DMS 273 (cell line): ENCODE data around the gene CLPTM1L.
A peak's percentile ranks its signal among the peaks of the same experiment; 100 is the strongest.

ENCODE experiments used
- DNase-seq: peaks from one replicate; lab custom pipeline; 2025; ENCODE audit not compliant: unreplicated experiment; lab: John Stamatoyannopoulos, UW

The CLPTM1L gene

GRCh38 chr5:1317921-1318565 is 26.9 kb downstream of the CLPTM1L start:
- no peak for DNase-seq

GRCh38 chr5:1316588-1317340 is 28.1 kb downstream of the CLPTM1L start:
- peak; percentile 32 for DNase-seq

- peak; percentile 62 for DNase-seq
Measured at GRCh38 chr5:1315709-1316587, 29.0 kb downstream of the CLPTM1L start.

GRCh38 chr5:1315018-1315708 is 29.7 kb downstream of the CLPTM1L start:
- no peak for DNase-seq

- no peak for DNase-seq
Measured at GRCh38 chr5:1314564-1314982, 30.3 kb downstream of the CLPTM1L start.

GRCh38 chr5:1312993-1313833 is 31.7 kb downstream of the CLPTM1L start:
- DNase-seq = no peak

- DNase-seq = no peak
Measured at GRCh38 chr5:1312206-1312605, 32.7 kb downstream of the CLPTM1L start.

- no peak for DNase-seq
Measured at GRCh38 chr5:1311439-1312055, 33.4 kb downstream of the CLPTM1L start.

GRCh38 chr5:1310118-1310517 is 34.8 kb downstream of the CLPTM1L start:
- no peak for DNase-seq

GRCh38 chr5:1304033-1304432 is 40.9 kb downstream of the CLPTM1L start:
- DNase-seq = no peak

- DNase-seq = no peak
Measured at GRCh38 chr5:1302258-1302657, 42.6 kb downstream of the CLPTM1L start.

GRCh38 chr5:1300581-1301083 is 44.3 kb downstream of the CLPTM1L start:
- no peak for DNase-seq

GRCh38 chr5:1299961-1300360 is 44.9 kb downstream of the CLPTM1L start:
- DNase-seq = no peak

GRCh38 chr5:1299511-1299850 is 45.4 kb downstream of the CLPTM1L start:
- peak; percentile 25 for DNase-seq

GRCh38 chr5:1298723-1299510 is 46.0 kb downstream of the CLPTM1L start:
- no peak for DNase-seq

GRCh38 chr5:1298067-1298551 is 46.8 kb downstream of the CLPTM1L start:
- DNase-seq = no peak

- DNase-seq = peak; percentile 82
Measured at GRCh38 chr5:1297243-1297642, 47.7 kb downstream of the CLPTM1L start.

- DNase-seq = no peak
Measured at GRCh38 chr5:1295650-1296037, 49.3 kb downstream of the CLPTM1L start.
